B cell (primary cell): ENCODE measurements around the gene HOXD1. TPM values are rescaled to one million over a fixed set of nuclear protein-coding genes. Genes with fewer than 3 reads are reported as not detected.
A peak's percentile ranks its signal among the peaks of the same experiment; 100 is the strongest.

ENCODE experiments used
- ATAC-seq: fragments of 200-7000 bp; cut with Tn5 transposase; one replicate; pipeline ENCODE4 v1.10.0; 2021; ENCODE audit warnings: low read depth, mild to moderate bottlenecking, moderate number of reproducible peaks, moderate library complexity
- CTCF ChIA-PET: fragments of 350-600 bp; sonication (Branson Sonifier 250); formaldehyde crosslinking; loops from one replicate; lab custom pipeline; 2021; ENCODE audit warnings: antibody characterized with exemption, inconsistent platforms; lab: Charles Lee
- POLR2A ChIA-PET: fragments of 350-600 bp; sonication (Branson Sonifier 250); formaldehyde crosslinking; loops from one replicate; lab custom pipeline; 2021; ENCODE audit warnings: antibody characterized with exemption; lab: Charles Lee
- DNase-seq: peaks from one replicate; pipeline ENCODE4 v3.0.0; 2013
- H2AFZ ChIP-seq: 2 replicates; pipeline ENCODE4 v1.6.1; 2012; ENCODE audit warnings: mild to moderate bottlenecking, low read depth, low read length; ENCODE audit not compliant: insufficient read depth, poor library complexity, severe bottlenecking
- H3K27ac ChIP-seq, 2 donors: 1 replicate in 1 of 2; 2 replicates in 1 of 2; pipeline ENCODE4 v1.5.1; 2012 to 2013; ENCODE audit warnings: low read length in 2 of 2, mild to moderate bottlenecking in 2 of 2, moderate library complexity in 1 of 2
- H3K27me3 ChIP-seq, 4 experiments: fragments of 200-600 bp in 1 of 4; sonication (generic) in 1 of 4; replicated peaks in 1 of 4; 1 replicate in 2 of 4; 2 replicates in 2 of 4; pipeline versions ENCODE4 v1.6.1 to v1.7.0; 2013 to 2016; ENCODE audit warnings: low read length in 3 of 4, mild to moderate bottlenecking in 2 of 4, mixed read lengths in 1 of 4, moderate library complexity in 1 of 4; ENCODE audit not compliant: insufficient read depth in 4 of 4, control insufficient read depth in 3 of 4; ENCODE audit errors: control extremely low read depth in 1 of 4
- H3K36me3 ChIP-seq, 2 experiments: replicated peaks in 1 of 2; 1 replicate in 1 of 2; 2 replicates in 1 of 2; pipeline versions ENCODE4 v1.6.1 to v1.7.1; 2013; ENCODE audit warnings: low read length in 1 of 2; ENCODE audit not compliant: insufficient read depth in 2 of 2, control insufficient read depth in 1 of 2; ENCODE audit errors: control extremely low read depth in 1 of 2, extremely low read depth in 1 of 2
- H3K4me1 ChIP-seq, 2 donors: fragments of 200-600 bp in 1 of 2; sonication (generic) in 1 of 2; 1 replicate in 1 of 2; 2 replicates in 1 of 2; pipeline versions ENCODE4 v1.5.1 to v1.6.1; 2013 to 2017; ENCODE audit warnings: low read length in 2 of 2; ENCODE audit not compliant: control insufficient read depth in 2 of 2, insufficient read depth in 2 of 2
- H3K4me2 ChIP-seq: replicated peaks from 2 replicates; pipeline ENCODE3; 2012; ENCODE audit warnings: mild to moderate bottlenecking, low read depth, low read length; ENCODE audit not compliant: poor library complexity, severe bottlenecking
- H3K4me3 ChIP-seq, 5 experiments: fragments of 200-600 bp in 1 of 5; sonication (generic) in 1 of 5; 1 replicate in 3 of 5; 2 replicates in 2 of 5; pipeline versions ENCODE4 v1.5.1 to v1.7.0; 2011 to 2016; ENCODE audit warnings: low read length in 4 of 5, mild to moderate bottlenecking in 4 of 5, low read depth in 2 of 5, control low read depth in 1 of 5, moderate library complexity in 1 of 5; ENCODE audit not compliant: insufficient read depth in 1 of 5; ENCODE audit errors: control extremely low read depth in 1 of 5, extremely low read depth in 1 of 5
- H3K79me2 ChIP-seq: fragments of 200-600 bp; sonication (generic); one replicate; pipeline ENCODE4 v1.6.0; 2016; ENCODE audit warnings: low read length; ENCODE audit not compliant: control insufficient read depth, insufficient read depth
- H3K9ac ChIP-seq: fragments of 200-600 bp; sonication (generic); 2 replicates; pipeline ENCODE4 v1.6.1; 2017; ENCODE audit warnings: mild to moderate bottlenecking, low read length, moderate library complexity
- H3K9me3 ChIP-seq, 3 donors: one replicate each; pipeline versions ENCODE4 v1.6.1 to v1.7.1; 2013; ENCODE audit warnings: low read length in 2 of 3; ENCODE audit not compliant: control insufficient read depth in 2 of 3, insufficient read depth in 1 of 3; ENCODE audit errors: control extremely low read depth in 1 of 3
- H4K20me1 ChIP-seq: 2 replicates; pipeline ENCODE4 v1.6.0; 2012; ENCODE audit warnings: mild to moderate bottlenecking, low read length; ENCODE audit not compliant: insufficient read depth, control insufficient read depth, poor library complexity, severe bottlenecking
- H3K27ac Mint-ChIP-seq: one replicate; pipeline ENCODE4 v1.8.0; 2021; ENCODE audit warnings: mixed read lengths
- H3K27me3 Mint-ChIP-seq: one replicate; pipeline ENCODE4 v1.8.0; 2021; ENCODE audit warnings: mixed read lengths
- H3K4me1 Mint-ChIP-seq: one replicate; pipeline ENCODE4 v1.8.0; 2021; ENCODE audit warnings: mixed read lengths
- H3K4me3 Mint-ChIP-seq: one replicate; pipeline ENCODE4 v1.8.0; 2021; ENCODE audit warnings: mixed read lengths
- H3K9me3 Mint-ChIP-seq: one replicate; pipeline ENCODE4 v1.8.0; 2022; ENCODE audit warnings: mixed read lengths; ENCODE audit not compliant: insufficient read depth
- EZH2 ChIP-seq: IDR thresholded peaks from 2 replicates; pipeline ENCODE4 v1.6.1; 2012; ENCODE audit warnings: borderline replicate concordance, low read depth, mild to moderate bottlenecking, moderate library complexity, low read length; ENCODE audit not compliant: insufficient read depth, poor library complexity, severe bottlenecking
- WGBS: methylation state at CpG from one replicate; pipeline ENCODE4 v1.1.5; 2013; ENCODE audit warnings: missing lambda C conversion rate; ENCODE audit not compliant: insufficient coverage; 5-methylcytosine and 5-hydroxymethylcytosine counted together
- intact Hi-C: fragments of 100-400 bp; cut with micrococcal nuclease; formaldehyde crosslinking; loops from one replicate; pipeline ENCODE4 v1.10.0; 2022
- polyA plus RNA-seq: library from polyadenylated mRNA; depleted of rRNA; stranded (reverse); fragments of >200 nt; gene quantifications from 2 replicates; pipeline ENCODE4 v1.2.3, GENCODE V29; 2012
- total RNA-seq, 2 donors: library from RNA; stranded (reverse); fragments of 120-200 nt in 1 of 2; gene quantifications; 1 replicate in 1 of 2; 2 replicates in 1 of 2; pipeline versions ENCODE4 v1.2.3 to v1.2.4, GENCODE V29; 2013 to 2022
- TF ChIP-seq, protein P1 (sequence below): fragments of 200-600 bp; IDR thresholded peaks from one replicate; pipeline ENCODE4 v1.8.0; 2022; ENCODE audit warnings: antibody characterized with exemption, mild to moderate bottlenecking

The HOXD1 gene
- total and polyA plus RNA-seq, 2 donors (not counting 1 experiment from before 2014, with no cell fraction given) = not detected

DNA sequence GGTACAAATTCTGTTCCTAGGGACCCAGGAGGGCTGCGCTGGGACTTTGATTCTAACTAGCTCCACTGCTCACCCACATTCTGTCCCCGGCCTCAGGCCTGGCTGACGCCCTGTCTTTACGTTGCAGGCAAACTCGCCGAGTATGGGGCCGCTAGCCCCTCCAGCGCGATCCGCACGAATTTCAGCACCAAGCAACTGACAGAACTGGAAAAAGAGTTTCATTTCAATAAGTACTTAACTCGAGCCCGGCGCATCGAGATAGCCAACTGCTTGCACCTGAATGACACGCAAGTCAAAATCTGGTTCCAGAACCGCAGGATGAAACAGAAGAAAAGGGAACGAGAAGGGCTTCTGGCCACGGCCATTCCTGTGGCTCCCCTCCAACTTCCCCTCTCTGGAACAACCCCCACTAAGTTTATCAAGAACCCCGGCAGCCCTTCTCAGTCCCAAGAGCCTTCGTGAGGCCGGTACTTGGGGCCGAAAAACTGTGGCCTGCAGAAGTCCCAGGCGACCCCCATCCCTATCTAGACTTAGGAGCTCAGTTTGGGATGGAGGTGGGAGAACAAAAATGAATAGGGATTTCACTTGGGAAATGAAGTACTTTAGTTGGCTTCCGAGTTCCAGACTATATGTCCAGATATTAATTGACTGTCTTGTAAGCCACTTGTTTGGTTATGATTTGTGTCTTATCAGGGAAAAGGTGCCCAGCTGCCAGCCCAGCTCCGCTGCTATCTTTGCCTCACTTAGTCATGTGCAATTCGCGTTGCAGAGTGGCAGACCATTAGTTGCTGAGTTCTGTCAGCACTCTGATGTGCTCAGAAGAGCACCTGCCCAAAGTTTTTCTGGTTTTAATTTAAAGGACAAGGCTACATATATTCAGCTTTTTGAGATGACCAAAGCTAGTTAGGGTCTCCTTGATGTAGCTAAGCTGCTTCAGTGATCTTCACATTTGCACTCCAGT is 1.5 kb downstream of the HOXD1 start:
- Mint-ChIP-seq H3K9me3 (no peaks in the 10 kb centered on the region), H3K4me3 (peak overlapping the region; percentile 73), H3K27ac (no peak overlapping the region), H3K4me1 (peaks cover 24% of the 10 kb centered on the region), H3K27me3 (peaks cover 62% of the 10 kb centered on the region)
- WGBS = 9% methylated on average over 19 of the region's 28 CpGs
- H3K36me3 ChIP-seq = no peaks in the 10 kb centered on the region
- peak overlapping the region in 1 of 5 experiments; percentile 6 for H3K4me3 ChIP-seq
- H4K20me1 ChIP-seq = no peaks in the 10 kb centered on the region
- H3K4me1 ChIP-seq = peaks cover 20 to 28% of the 10 kb centered on the region in 2 donors
- H3K27ac ChIP-seq = no peak overlapping the region
- H3K9me3 ChIP-seq = no peaks in the 10 kb centered on the region
- ATAC-seq = no peak
- ChIA-PET POLR2A (no interaction called here), CTCF (no interaction called here)
- H2AFZ ChIP-seq = peak overlapping the region; percentile 50
- no peak for DNase-seq
- peak overlapping the region; percentile 88 for H3K4me2 ChIP-seq
- H3K27me3 ChIP-seq = peaks cover 0 to 57% (median 47%) of the 10 kb centered on the region in 4 experiments
- intact Hi-C loops = no loop called here
- TF ChIP-seq, protein P1, sequence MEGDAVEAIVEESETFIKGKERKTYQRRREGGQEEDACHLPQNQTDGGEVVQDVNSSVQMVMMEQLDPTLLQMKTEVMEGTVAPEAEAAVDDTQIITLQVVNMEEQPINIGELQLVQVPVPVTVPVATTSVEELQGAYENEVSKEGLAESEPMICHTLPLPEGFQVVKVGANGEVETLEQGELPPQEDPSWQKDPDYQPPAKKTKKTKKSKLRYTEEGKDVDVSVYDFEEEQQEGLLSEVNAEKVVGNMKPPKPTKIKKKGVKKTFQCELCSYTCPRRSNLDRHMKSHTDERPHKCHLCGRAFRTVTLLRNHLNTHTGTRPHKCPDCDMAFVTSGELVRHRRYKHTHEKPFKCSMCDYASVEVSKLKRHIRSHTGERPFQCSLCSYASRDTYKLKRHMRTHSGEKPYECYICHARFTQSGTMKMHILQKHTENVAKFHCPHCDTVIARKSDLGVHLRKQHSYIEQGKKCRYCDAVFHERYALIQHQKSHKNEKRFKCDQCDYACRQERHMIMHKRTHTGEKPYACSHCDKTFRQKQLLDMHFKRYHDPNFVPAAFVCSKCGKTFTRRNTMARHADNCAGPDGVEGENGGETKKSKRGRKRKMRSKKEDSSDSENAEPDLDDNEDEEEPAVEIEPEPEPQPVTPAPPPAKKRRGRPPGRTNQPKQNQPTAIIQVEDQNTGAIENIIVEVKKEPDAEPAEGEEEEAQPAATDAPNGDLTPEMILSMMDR = no peak
- TF ChIP-seq EZH2 = no peak
- H3K79me2 ChIP-seq = no peaks in the 10 kb centered on the region
- H3K9ac ChIP-seq = no peak overlapping the region

DNA sequence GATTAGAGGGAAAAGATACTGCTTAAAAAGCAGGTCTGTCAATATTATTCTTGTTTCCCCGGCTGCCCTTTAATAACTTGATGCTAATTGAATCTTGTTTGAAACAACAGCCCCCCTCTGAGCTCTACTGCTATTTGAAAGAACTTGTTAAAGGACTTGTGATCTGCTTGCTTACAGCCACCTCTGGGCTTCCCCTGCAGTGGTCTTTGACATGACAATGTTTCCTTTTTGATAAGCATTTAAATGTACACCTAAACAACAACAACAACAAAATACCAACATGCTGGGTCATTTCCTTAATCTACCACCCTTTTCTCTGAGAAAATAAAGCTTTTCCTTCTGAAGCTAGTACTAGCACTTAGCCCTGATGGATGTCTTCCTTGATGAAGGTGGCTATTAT is 3.9 kb downstream of the HOXD1 start:
- H3K9me3 Mint-ChIP-seq = no peaks in the 10 kb centered on the region
- no peak overlapping the region for H3K4me3 Mint-ChIP-seq
- no peaks in the 10 kb centered on the region for H3K9me3 ChIP-seq
- peaks cover 61% of the 10 kb centered on the region for H3K27me3 Mint-ChIP-seq
- ChIA-PET POLR2A (no interaction called here), CTCF (no interaction called here)
- H3K36me3 ChIP-seq = no peaks in the 10 kb centered on the region
- no peak overlapping the region for H2AFZ ChIP-seq
- no peak overlapping the region for H3K4me2 ChIP-seq
- no peak overlapping the region for H3K27ac ChIP-seq
- no peak overlapping the region for H3K4me3 ChIP-seq
- H3K4me1 Mint-ChIP-seq = peaks cover 21% of the 10 kb centered on the region
- H3K27ac Mint-ChIP-seq = no peak overlapping the region
- DNase-seq (no peak), ATAC-seq (no peak)
- intact Hi-C loops = no loop called here
- H3K27me3 ChIP-seq = peaks cover 0 to 53% (median 41%) of the 10 kb centered on the region in 4 experiments
- peaks cover 20 to 23% of the 10 kb centered on the region in 2 donors for H3K4me1 ChIP-seq
- H3K79me2 ChIP-seq = no peaks in the 10 kb centered on the region
- no peaks in the 10 kb centered on the region for H4K20me1 ChIP-seq
- no CpG with 5 or more reads among the region's 1 CpG for WGBS
- no peak overlapping the region for H3K9ac ChIP-seq
- no peak for TF ChIP-seq EZH2
